T-cell (primary cell): ENCODE results near the gene PTPMT1. TPM values are rescaled to one million over a fixed set of nuclear protein-coding genes. Genes with fewer than 3 reads are reported as not detected.
A peak's percentile ranks its signal among the peaks of the same experiment; 100 is the strongest.

Experiments used
- ATAC-seq, 4 experiments: fragments of 200-7000 bp in 3 of 4; fragments of 150-1000 bp in 1 of 4; cut with Tn5 transposase; replicated peaks in 1 of 4; 1 replicate in 3 of 4; 2 replicates in 1 of 4; pipeline ENCODE4 v1.10.0; 2021; ENCODE audit warnings: moderate library complexity in 3 of 4, mild to moderate bottlenecking in 2 of 4, moderate number of reproducible peaks in 1 of 4
- CTCF ChIA-PET, 2 donors: fragments of 300-600 bp; sonication (Branson Sonifier 250); formaldehyde crosslinking; loops; one replicate each; lab custom pipeline; 2022; ENCODE audit warnings: antibody characterized with exemption in 2 of 2; lab: Charles Lee
- POLR2A ChIA-PET, 2 donors: fragments of 300-600 bp; sonication (Branson Sonifier 250); formaldehyde crosslinking; loops; one replicate each; lab custom pipeline; 2022; ENCODE audit warnings: antibody characterized with exemption in 2 of 2; lab: Charles Lee
- DNase-seq, 35 experiments: peaks; one replicate each; pipeline versions ENCODE4 v3.0.0 to v3.0.0-alpha.2; 2013 to 2023
- H3K27ac ChIP-seq: one replicate; pipeline ENCODE4 v1.5.1; 2013; ENCODE audit warnings: low read length
- H3K27me3 ChIP-seq, 2 experiments: replicated peaks in 1 of 2; 1 replicate in 1 of 2; 2 replicates in 1 of 2; pipeline versions ENCODE4 v1.6.1 to v1.7.0; 2013; ENCODE audit warnings: low read length in 1 of 2, mixed read lengths in 1 of 2; ENCODE audit not compliant: control insufficient read depth in 2 of 2, insufficient read depth in 2 of 2; ENCODE audit errors: extremely low read depth in 1 of 2
- H3K36me3 ChIP-seq, 2 donors: 1 replicate in 1 of 2; 2 replicates in 1 of 2; pipeline versions ENCODE4 v1.6.1 to v1.7.0; 2013; ENCODE audit warnings: low read length in 1 of 2; ENCODE audit not compliant: control insufficient read depth in 2 of 2, insufficient read depth in 1 of 2; ENCODE audit errors: extremely low read depth in 1 of 2
- H3K4me1 ChIP-seq, 2 experiments: 1 replicate in 1 of 2; 2 replicates in 1 of 2; pipeline versions ENCODE4 v1.6.1 to v1.7.0; 2013; ENCODE audit warnings: low read length in 2 of 2, mixed read lengths in 1 of 2; ENCODE audit not compliant: insufficient read depth in 2 of 2, control insufficient read depth in 1 of 2; ENCODE audit errors: extremely low read depth in 1 of 2
- H3K4me3 ChIP-seq, 2 donors: 1 replicate in 1 of 2; 2 replicates in 1 of 2; pipeline versions ENCODE4 v1.5.1 to v1.7.0; 2013; ENCODE audit warnings: mild to moderate bottlenecking in 2 of 2, low read length in 1 of 2, moderate library complexity in 1 of 2; ENCODE audit not compliant: control insufficient read depth in 1 of 2; ENCODE audit errors: extremely low read depth in 1 of 2
- H3K9me3 ChIP-seq: 2 replicates; pipeline ENCODE4 v1.7.0; 2013
- H3K27ac Mint-ChIP-seq, 2 donors: one replicate each; pipeline ENCODE4 v1.8.0; 2020 to 2021; ENCODE audit warnings: mild to moderate bottlenecking in 2 of 2, mixed read lengths in 2 of 2
- H3K27me3 Mint-ChIP-seq, 2 donors: one replicate each; pipeline ENCODE4 v1.8.0; 2021 to 2022; ENCODE audit warnings: mixed read lengths in 2 of 2
- H3K36me3 Mint-ChIP-seq: one replicate; pipeline ENCODE4 v1.8.0; 2021; ENCODE audit warnings: mixed read lengths
- H3K4me1 Mint-ChIP-seq, 3 donors: one replicate each; pipeline ENCODE4 v1.8.0; 2020 to 2022; ENCODE audit warnings: mixed read lengths in 3 of 3, mild to moderate bottlenecking in 1 of 3
- H3K4me3 Mint-ChIP-seq, 3 donors: one replicate each; pipeline ENCODE4 v1.8.0; 2020 to 2022; ENCODE audit warnings: mild to moderate bottlenecking in 3 of 3, mixed read lengths in 3 of 3, moderate library complexity in 3 of 3
- H3K9me3 Mint-ChIP-seq, 3 donors: one replicate each; pipeline ENCODE4 v1.8.0; 2020 to 2022; ENCODE audit warnings: mixed read lengths in 3 of 3
- WGBS: methylation state at CpG from one replicate; pipeline ENCODE4 v1.1.5; 2013; ENCODE audit warnings: missing lambda C conversion rate; ENCODE audit not compliant: insufficient coverage; 5-methylcytosine and 5-hydroxymethylcytosine counted together
- total RNA-seq, 35 experiments: library from RNA in 6 of 35; stranded (reverse) in 6 of 35; fragments of 120-200 nt in 1 of 35; gene quantifications; one replicate each; pipeline versions ENCODE4 v1.2.1 to v1.2.4 and lab custom pipeline; 2013 to 2026

PTPMT1 gene
- total RNA-seq, 5 donors from 2014 or later (not counting 1 experiment from before 2014, with no cell fraction given), result 14.9 to 25.3 (median 25.0) TPM

GRCh38 chr11:47593492-47593933 is 28.1 kb downstream of the PTPMT1 start:
- H3K9me3 Mint-ChIP-seq, result no peaks in the 10 kb centered on the region
- ATAC-seq (no peak), DNase-seq (no peak)
- H3K27me3 ChIP-seq, result peaks cover 0 to 45% of the 10 kb centered on the region in 2 experiments
- H3K36me3 Mint-ChIP-seq, result no peaks in the 10 kb centered on the region
- WGBS, result 17% methylated on average over 4 of the region's 6 CpGs
- no peak overlapping the region for H3K4me3 ChIP-seq
- peak overlapping the region in 1 of 3 donors; percentile 35 for H3K4me3 Mint-ChIP-seq
- H3K36me3 ChIP-seq, result no peaks in the 10 kb centered on the region
- no peak overlapping the region for H3K27ac Mint-ChIP-seq
- no peaks in the 10 kb centered on the region for H3K9me3 ChIP-seq
- H3K4me1 ChIP-seq, result peaks cover 0 to 15% of the 10 kb centered on the region in 2 experiments
- CTCF ChIA-PET, result no interaction called here
- H3K4me1 Mint-ChIP-seq, result peaks cover 0 to 10% (median 5%) of the 10 kb centered on the region in 3 donors
- H3K27me3 Mint-ChIP-seq, result peaks cover 23 to 34% of the 10 kb centered on the region in 2 donors
- POLR2A ChIA-PET, result no interaction called here
- no peak overlapping the region for H3K27ac ChIP-seq

- Mint-ChIP-seq H3K4me3 (peak within 1 kb of the TSS in 1 of 3 donors; percentile 35), H3K27ac (no peak within 1 kb of the TSS), H3K4me1 (peaks cover 0 to 10% (median 5%) of the 10 kb centered on the region in 3 donors), H3K27me3 (peaks cover 23 to 36% of the 10 kb centered on the region in 2 donors), H3K9me3 (no peaks in the 10 kb centered on the region), H3K36me3 (no peaks in the 10 kb centered on the region)
- Histone ChIP-seq H3K27me3 (peaks cover 0 to 45% of the 10 kb centered on the region in 2 experiments), H3K27ac (no peak within 1 kb of the TSS), H3K4me3 (no peak within 1 kb of the TSS), H3K9me3 (no peaks in the 10 kb centered on the region), H3K4me1 (peaks cover 0 to 15% of the 10 kb centered on the region in 2 experiments), H3K36me3 (no peaks in the 10 kb centered on the region)
- DNase-seq, result no peak
- ChIA-PET CTCF (no interaction called here), POLR2A (no interaction called here)
- no peak for ATAC-seq
- 6% methylated on average over 45 of the region's 48 CpGs for WGBS
Observed at GRCh38 chr11:47593934-47594855, 28.8 kb downstream of the PTPMT1 start, which contains the start of gene C1QTNF4. C1QTNF4 (minus strand) TSS chr11:47594411; CDS start chr11:47590810, 3,601 bp downstream.

GRCh38 chr11:47595029-47595428 is 29.6 kb downstream of the PTPMT1 start:
- ATAC-seq (no peak), DNase-seq (no peak)
- no peaks in the 10 kb centered on the region for H3K9me3 ChIP-seq
- no peak overlapping the region for H3K4me3 ChIP-seq
- no peaks in the 10 kb centered on the region for H3K36me3 ChIP-seq
- 94% methylated on average over 5 of the region's 7 CpGs for WGBS
- H3K27me3 ChIP-seq, result peaks cover 0 to 45% of the 10 kb centered on the region in 2 experiments
- no peak overlapping the region for H3K4me3 Mint-ChIP-seq
- peaks cover 23 to 36% of the 10 kb centered on the region in 2 donors for H3K27me3 Mint-ChIP-seq
- no peaks in the 10 kb centered on the region for H3K36me3 Mint-ChIP-seq
- no peaks in the 10 kb centered on the region for H3K9me3 Mint-ChIP-seq
- no peak overlapping the region for H3K27ac Mint-ChIP-seq
- H3K4me1 Mint-ChIP-seq, result peaks cover 0 to 10% (median 5%) of the 10 kb centered on the region in 3 donors
- POLR2A ChIA-PET, result no interaction called here
- H3K4me1 ChIP-seq, result peaks cover 0 to 15% of the 10 kb centered on the region in 2 experiments
- H3K27ac ChIP-seq, result no peak overlapping the region
- CTCF ChIA-PET, result no interaction called here

GRCh38 chr11:47595967-47596366 is 30.6 kb downstream of the PTPMT1 start:
- ATAC-seq, result no peak
- no CpG with 5 or more reads among the region's 1 CpG for WGBS

GRCh38 chr11:47599902-47600301 is 34.5 kb downstream of the PTPMT1 start:
- 86% methylated on average over 4 of the region's 4 CpGs for WGBS
- H3K4me3 Mint-ChIP-seq, result no peak overlapping the region
- no peak overlapping the region for H3K27ac Mint-ChIP-seq

More at GRCh38 chr11:47595967-47596366, 30.6 kb downstream of the PTPMT1 start:
- Mint-ChIP-seq H3K4me1 (peaks cover 0 to 10% (median 5%) of the 10 kb centered on the region in 3 donors), H3K36me3 (no peaks in the 10 kb centered on the region), H3K4me3 (no peak overlapping the region), H3K27me3 (peaks cover 23 to 36% of the 10 kb centered on the region in 2 donors), H3K9me3 (no peaks in the 10 kb centered on the region), H3K27ac (no peak overlapping the region)
- ChIA-PET POLR2A (no interaction called here), CTCF (interaction anchor here in 1 of 2 donors (0.6 kb wide), 1 partner anchor 68 kb away, joined by 4 read pairs; no protein-coding TSS in a partner anchor)
- no peak overlapping the region for H3K27ac ChIP-seq
- H3K4me3 ChIP-seq, result no peak overlapping the region
- H3K9me3 ChIP-seq, result no peaks in the 10 kb centered on the region
- H3K36me3 ChIP-seq, result no peaks in the 10 kb centered on the region
- no peak for DNase-seq
- H3K4me1 ChIP-seq, result peaks cover 0 to 15% of the 10 kb centered on the region in 2 experiments
- H3K27me3 ChIP-seq, result peaks cover 0 to 48% of the 10 kb centered on the region in 2 experiments

GRCh38 chr11:47603295-47603694 is 37.9 kb downstream of the PTPMT1 start:
- ATAC-seq, result no peak
- no peaks in the 10 kb centered on the region for H3K4me1 ChIP-seq
- ChIA-PET CTCF (interaction anchor here in 1 of 2 donors (0.6 kb wide), 1 partner anchor 9 kb away, joined by 7 read pairs; no protein-coding TSS in a partner anchor), POLR2A (no interaction called here)
- peaks cover 0 to 4% of the 10 kb centered on the region in 2 experiments for H3K27me3 ChIP-seq
- Mint-ChIP-seq H3K36me3 (peaks cover 9% of the 10 kb centered on the region), H3K27me3 (peaks cover 0 to 2% of the 10 kb centered on the region in 2 donors), H3K9me3 (no peaks in the 10 kb centered on the region), H3K4me1 (no peaks in the 10 kb centered on the region), H3K27ac (no peak overlapping the region), H3K4me3 (no peak overlapping the region)
- no peak overlapping the region for H3K4me3 ChIP-seq
- 100% methylated on average over 1 of the region's 4 CpGs for WGBS
- no peak for DNase-seq
- H3K9me3 ChIP-seq, result no peaks in the 10 kb centered on the region
- no peak overlapping the region for H3K27ac ChIP-seq
- peaks cover 0 to 5% of the 10 kb centered on the region in 2 donors for H3K36me3 ChIP-seq

More at GRCh38 chr11:47599902-47600301, 34.5 kb downstream of the PTPMT1 start:
- Mint-ChIP-seq H3K36me3 (no peaks in the 10 kb centered on the region), H3K9me3 (no peaks in the 10 kb centered on the region), H3K4me1 (no peaks in the 10 kb centered on the region), H3K27me3 (peaks cover 8 to 12% of the 10 kb centered on the region in 2 donors)
- ATAC-seq (no peak), DNase-seq (no peak)
- Histone ChIP-seq H3K27ac (no peak overlapping the region), H3K9me3 (no peaks in the 10 kb centered on the region), H3K4me1 (no peaks in the 10 kb centered on the region), H3K4me3 (no peak overlapping the region), H3K27me3 (peaks cover 0 to 18% of the 10 kb centered on the region in 2 experiments), H3K36me3 (no peaks in the 10 kb centered on the region)
- POLR2A ChIA-PET, result no interaction called here
- CTCF ChIA-PET, result no interaction called here
